Activated naive CD8-positive, alpha-beta T cell treated with anti-CD3 and anti-CD28 coated beads for 36 hours (primary cell): ENCODE measurements around the gene MR1. TPM values are rescaled to one million over a fixed set of nuclear protein-coding genes. Genes with fewer than 3 reads are reported as not detected.

ENCODE experiments used
- DNase-seq: peaks from one replicate; pipeline ENCODE4 v3.0.0; 2021
- H3K27ac Mint-ChIP-seq: one replicate; pipeline ENCODE4 v1.8.0; 2022; ENCODE audit warnings: mild to moderate bottlenecking, moderate library complexity, mixed read lengths
- H3K27me3 Mint-ChIP-seq: one replicate; pipeline ENCODE4 v1.8.0; 2022; ENCODE audit warnings: mild to moderate bottlenecking, mixed read lengths
- H3K36me3 Mint-ChIP-seq: one replicate; pipeline ENCODE4 v1.8.0; 2021; ENCODE audit warnings: mild to moderate bottlenecking, mixed read lengths
- H3K4me1 Mint-ChIP-seq: one replicate; pipeline ENCODE4 v1.8.0; 2021; ENCODE audit warnings: mixed read lengths
- H3K4me3 Mint-ChIP-seq: one replicate; pipeline ENCODE4 v1.8.0; 2022; ENCODE audit warnings: mild to moderate bottlenecking, moderate library complexity, mixed read lengths
- H3K9me3 Mint-ChIP-seq: one replicate; pipeline ENCODE4 v1.8.0; 2022; ENCODE audit warnings: mixed read lengths
- total RNA-seq, 2 experiments: library from RNA; stranded (reverse); gene quantifications; one replicate each; pipeline ENCODE4 v1.2.3, GENCODE V29; 2021

Gene MR1
- total RNA-seq, 2 experiments from 2014 or later: 14.5 to 15.5 TPM

DNA sequence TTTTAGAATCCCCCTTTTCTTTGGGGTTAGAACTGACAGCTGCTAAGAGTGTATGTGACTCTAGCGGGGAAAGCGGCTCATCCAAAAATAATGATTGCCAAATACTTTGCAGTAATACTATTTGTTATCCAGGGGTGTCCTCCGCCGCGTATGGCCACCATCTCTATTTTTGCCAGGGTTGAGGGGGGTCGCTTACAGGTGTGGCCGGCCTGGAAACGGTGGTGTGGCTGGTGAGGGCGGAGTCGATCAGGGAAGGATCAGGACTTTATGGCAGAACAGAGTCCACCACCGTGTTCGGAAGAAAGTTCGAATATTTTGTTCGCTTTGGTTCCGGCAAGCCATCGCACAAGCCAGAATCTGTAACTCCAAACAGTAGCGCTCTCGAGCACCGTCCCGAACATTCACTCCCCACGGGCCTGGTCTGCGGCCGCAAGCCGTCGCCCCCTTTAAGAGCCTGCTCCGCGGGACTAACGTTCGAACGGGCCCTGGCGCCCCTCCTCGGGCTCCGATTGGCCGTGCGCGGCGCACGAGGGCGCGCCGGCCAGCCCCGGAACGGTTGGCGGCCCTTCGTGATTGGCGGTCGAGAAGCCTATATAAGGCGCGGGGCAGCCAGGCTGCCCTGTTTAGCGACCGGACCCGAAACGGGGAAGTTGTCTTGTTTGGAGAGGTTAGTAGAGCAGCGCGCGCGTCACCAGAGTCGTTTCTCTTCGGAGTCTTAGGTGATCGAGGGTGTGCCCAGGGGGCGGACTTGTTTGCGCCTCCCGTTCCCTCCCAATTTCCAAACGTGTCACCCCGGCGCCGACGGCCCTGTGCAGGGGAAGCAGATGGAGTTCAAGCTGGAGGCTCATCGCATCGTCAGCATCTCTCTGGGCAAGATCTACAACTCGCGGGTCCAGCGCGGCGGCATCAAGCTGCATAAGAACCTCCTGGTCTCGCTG is 54.6 kb downstream of the MR1 start, which contains the start of gene IER5:
TSS of gene IER5 (plus strand) at position 622 of the 938 bp plus-strand sequence. CDS start at position 825, 203 bp downstream.
- peak; percentile 95 for DNase-seq
- H3K36me3 Mint-ChIP-seq: peaks cover 41% of the 10 kb centered on the region
- no peaks in the 10 kb centered on the region for H3K9me3 Mint-ChIP-seq
- peak within 1 kb of the TSS; percentile 99 for H3K27ac Mint-ChIP-seq
- H3K27me3 Mint-ChIP-seq: no peaks in the 10 kb centered on the region
- H3K4me1 Mint-ChIP-seq: peaks cover 48% of the 10 kb centered on the region
- H3K4me3 Mint-ChIP-seq: peak within 1 kb of the TSS; percentile 100

GRCh38 chr1:181089017-181089675 is 55.4 kb downstream of the MR1 start:
- no peaks in the 10 kb centered on the region for H3K27me3 Mint-ChIP-seq
- peak; percentile 51 for DNase-seq
- peaks cover 46% of the 10 kb centered on the region for H3K36me3 Mint-ChIP-seq
- peak overlapping the region; percentile 100 for H3K4me3 Mint-ChIP-seq
- no peaks in the 10 kb centered on the region for H3K9me3 Mint-ChIP-seq
- peaks cover 45% of the 10 kb centered on the region for H3K4me1 Mint-ChIP-seq
- peak overlapping the region; percentile 99 for H3K27ac Mint-ChIP-seq

DNA sequence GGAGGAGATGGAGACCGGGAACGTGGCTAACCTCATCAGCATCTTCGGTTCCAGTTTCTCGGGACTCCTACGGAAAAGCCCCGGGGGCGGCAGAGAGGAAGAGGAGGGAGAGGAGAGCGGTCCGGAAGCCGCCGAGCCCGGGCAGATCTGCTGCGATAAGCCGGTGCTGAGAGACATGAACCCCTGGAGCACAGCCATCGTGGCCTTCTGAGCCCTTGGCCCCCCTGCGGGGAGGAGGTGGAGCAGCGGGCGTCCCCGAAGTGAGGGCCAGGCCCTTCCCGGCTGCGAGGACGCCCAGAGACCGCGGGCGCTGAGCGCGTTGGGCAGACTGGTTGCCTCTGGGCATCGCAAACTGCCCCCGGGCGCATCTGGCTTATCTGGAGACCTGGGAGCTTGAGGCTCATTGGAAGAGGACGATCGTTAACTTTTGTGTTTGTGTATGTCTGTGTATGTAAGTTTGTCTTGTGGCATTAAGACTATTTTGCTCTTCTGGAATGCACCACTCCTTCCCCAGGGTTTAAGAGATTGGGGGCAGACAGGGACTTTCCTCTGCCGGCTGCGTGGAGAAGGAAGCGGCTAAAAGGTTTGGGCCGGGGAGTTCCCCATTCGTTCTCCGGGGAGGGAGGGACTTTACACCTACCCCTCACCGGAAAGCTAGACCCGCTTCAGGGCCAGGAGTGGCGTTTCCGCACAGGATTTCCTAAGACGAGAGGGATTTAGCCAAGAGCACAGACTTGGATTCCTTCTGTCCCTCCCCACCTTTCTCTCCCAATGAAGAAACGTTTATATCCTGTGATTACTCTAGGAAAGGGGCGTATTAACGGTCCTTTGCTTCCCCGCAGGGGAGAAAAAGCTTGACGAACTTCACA is 56.1 kb downstream of the MR1 start:
- H3K4me1 Mint-ChIP-seq: peaks cover 40% of the 10 kb centered on the region
- no peaks in the 10 kb centered on the region for H3K9me3 Mint-ChIP-seq
- H3K36me3 Mint-ChIP-seq: peaks cover 52% of the 10 kb centered on the region

DNA sequence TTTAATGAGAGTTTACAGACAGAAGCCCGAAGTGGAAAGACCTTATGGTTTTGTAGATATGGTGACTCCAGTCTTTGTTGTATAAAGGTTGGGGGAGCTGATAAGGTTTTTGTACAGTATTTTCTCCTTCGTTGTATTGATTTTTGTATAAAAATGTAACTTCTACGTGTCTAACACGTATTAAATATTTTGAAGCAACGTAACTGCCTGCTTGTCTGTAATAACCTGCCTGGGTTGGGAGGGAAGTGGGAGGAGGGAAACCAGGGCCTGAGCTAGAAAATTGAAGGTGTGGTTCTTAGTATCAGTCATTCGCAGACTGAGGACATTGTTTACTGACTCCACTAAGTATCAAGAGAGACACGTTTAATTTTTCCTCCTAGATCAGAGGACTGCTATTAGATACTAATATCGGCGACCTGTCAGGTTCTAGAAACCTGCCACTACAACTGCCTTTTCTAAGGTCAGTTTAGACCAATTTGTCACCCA is 56.9 kb downstream of the MR1 start:
- peaks cover 42% of the 10 kb centered on the region for H3K4me1 Mint-ChIP-seq
- H3K36me3 Mint-ChIP-seq: peaks cover 57% of the 10 kb centered on the region
- H3K9me3 Mint-ChIP-seq: no peaks in the 10 kb centered on the region
- H3K4me3 Mint-ChIP-seq: peak overlapping the region; percentile 100
- no peaks in the 10 kb centered on the region for H3K27me3 Mint-ChIP-seq
- DNase-seq: peak; percentile 44
- H3K27ac Mint-ChIP-seq: peak overlapping the region; percentile 99

More for the DNA sequence above, 56.1 kb downstream of the MR1 start:
- Mint-ChIP-seq H3K27me3 (no peaks in the 10 kb centered on the region), H3K27ac (peak overlapping the region; percentile 99), H3K4me3 (peak overlapping the region; percentile 100)
- DNase-seq: peak; percentile 79

GRCh38 chr1:181091309-181092040 is 57.7 kb downstream of the MR1 start:
- peak overlapping the region; percentile 100 for H3K4me3 Mint-ChIP-seq
- H3K27ac Mint-ChIP-seq: peak overlapping the region; percentile 99
- H3K27me3 Mint-ChIP-seq: no peaks in the 10 kb centered on the region
- no peak for DNase-seq
- H3K36me3 Mint-ChIP-seq: peaks cover 57% of the 10 kb centered on the region
- no peaks in the 10 kb centered on the region for H3K9me3 Mint-ChIP-seq
- peaks cover 47% of the 10 kb centered on the region for H3K4me1 Mint-ChIP-seq

- H3K27me3 Mint-ChIP-seq: no peaks in the 10 kb centered on the region
- peaks cover 57% of the 10 kb centered on the region for H3K36me3 Mint-ChIP-seq
- no peak overlapping the region for H3K27ac Mint-ChIP-seq
- no peaks in the 10 kb centered on the region for H3K9me3 Mint-ChIP-seq
- H3K4me3 Mint-ChIP-seq: peak overlapping the region; percentile 100
- DNase-seq: no peak
- H3K4me1 Mint-ChIP-seq: peaks cover 47% of the 10 kb centered on the region
These were observed 58.3 kb downstream of the MR1 start for GRCh38 chr1:181092056-181092455.

GRCh38 chr1:181092883-181093458 is 59.2 kb downstream of the MR1 start:
- H3K4me1 Mint-ChIP-seq: peaks cover 47% of the 10 kb centered on the region
- no peak overlapping the region for H3K27ac Mint-ChIP-seq

GRCh38 chr1:181094416-181095212 is 60.8 kb downstream of the MR1 start:
- H3K9me3 Mint-ChIP-seq: no peaks in the 10 kb centered on the region
- no peaks in the 10 kb centered on the region for H3K27me3 Mint-ChIP-seq
- H3K4me1 Mint-ChIP-seq: peaks cover 59% of the 10 kb centered on the region
- DNase-seq: no peak
- peaks cover 51% of the 10 kb centered on the region for H3K36me3 Mint-ChIP-seq
- H3K27ac Mint-ChIP-seq: no peak overlapping the region
- no peak overlapping the region for H3K4me3 Mint-ChIP-seq

More at GRCh38 chr1:181092883-181093458, 59.2 kb downstream of the MR1 start:
- Mint-ChIP-seq H3K27me3 (no peaks in the 10 kb centered on the region), H3K4me3 (peak overlapping the region; percentile 44), H3K36me3 (peaks cover 57% of the 10 kb centered on the region), H3K9me3 (no peaks in the 10 kb centered on the region)
- no peak for DNase-seq

DNA sequence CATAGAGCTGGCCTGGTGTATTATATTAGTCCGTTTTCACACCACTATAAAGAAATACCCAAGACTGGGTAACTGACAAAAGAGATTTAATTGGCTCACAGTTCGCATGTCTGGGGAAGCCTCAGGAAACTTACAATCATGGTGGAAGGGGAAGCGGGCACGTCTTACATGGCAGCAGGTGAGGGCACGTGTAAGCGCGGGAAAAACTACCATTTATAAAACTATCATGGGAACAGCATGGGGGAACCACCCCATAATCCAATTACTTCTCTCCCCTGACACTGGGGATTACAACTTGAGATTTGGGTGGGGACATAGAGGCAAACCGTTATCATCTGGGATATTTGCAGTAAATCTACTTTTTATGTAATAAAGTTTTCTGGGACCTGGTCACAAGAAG is 61.5 kb downstream of the MR1 start:
- no peak overlapping the region for H3K4me3 Mint-ChIP-seq
- no peak overlapping the region for H3K27ac Mint-ChIP-seq
- peaks cover 66% of the 10 kb centered on the region for H3K4me1 Mint-ChIP-seq

DNA sequence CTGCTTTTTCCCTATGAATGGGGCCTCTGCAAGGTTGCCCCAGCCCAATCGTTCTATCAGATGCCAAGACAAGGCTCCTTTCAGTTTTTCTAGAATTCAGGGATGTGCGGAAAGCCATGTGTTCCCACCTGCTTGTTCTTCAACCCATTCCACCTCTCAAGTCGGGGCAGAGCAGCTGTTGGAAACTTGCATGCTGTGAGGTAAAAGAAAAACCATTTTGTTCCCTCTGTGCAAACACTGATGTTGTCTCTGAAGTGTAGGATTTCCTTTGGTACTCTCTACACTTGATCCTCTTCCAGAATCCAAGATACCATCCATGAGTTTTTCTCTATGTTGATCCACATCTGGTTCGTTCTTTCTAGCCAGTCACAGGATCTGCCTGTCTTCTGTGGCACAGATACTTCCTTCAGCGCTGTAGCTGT is 62.0 kb downstream of the MR1 start:
- Mint-ChIP-seq H3K36me3 (peaks cover 39% of the 10 kb centered on the region), H3K9me3 (peaks cover 2% of the 10 kb centered on the region), H3K4me1 (peaks cover 69% of the 10 kb centered on the region), H3K27me3 (no peaks in the 10 kb centered on the region), H3K4me3 (no peak overlapping the region), H3K27ac (no peak overlapping the region)
- DNase-seq: no peak

More for the DNA sequence above, 61.5 kb downstream of the MR1 start:
- no peak for DNase-seq
- Mint-ChIP-seq H3K9me3 (no peaks in the 10 kb centered on the region), H3K27me3 (no peaks in the 10 kb centered on the region), H3K36me3 (peaks cover 44% of the 10 kb centered on the region)

DNA sequence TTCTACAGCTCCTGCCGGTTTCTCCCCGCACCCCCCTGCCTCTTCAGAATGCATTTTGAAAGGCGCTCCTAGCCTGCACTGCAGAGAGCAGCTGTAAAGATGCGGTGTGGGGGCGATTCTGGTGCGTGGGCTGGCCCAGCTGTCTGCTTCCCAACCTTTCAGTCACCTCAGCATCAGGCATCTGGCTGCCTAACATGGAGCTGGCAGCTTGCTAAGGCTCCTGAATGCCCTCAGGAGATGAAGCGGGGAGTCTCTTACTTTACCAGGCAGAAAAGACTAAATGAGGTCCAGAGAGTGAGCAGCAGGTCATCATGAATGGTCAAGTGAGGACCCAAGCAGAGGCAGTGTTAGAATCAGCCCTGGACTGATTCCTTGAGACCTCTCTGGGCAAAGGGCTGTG is 63.5 kb downstream of the MR1 start:
- peaks cover 3% of the 10 kb centered on the region for H3K9me3 Mint-ChIP-seq
- peaks cover 26% of the 10 kb centered on the region for H3K36me3 Mint-ChIP-seq
- H3K27ac Mint-ChIP-seq: no peak overlapping the region
- H3K4me1 Mint-ChIP-seq: peaks cover 70% of the 10 kb centered on the region
- no peak for DNase-seq
- no peak overlapping the region for H3K4me3 Mint-ChIP-seq
- H3K27me3 Mint-ChIP-seq: no peaks in the 10 kb centered on the region

- Mint-ChIP-seq H3K27me3 (no peaks in the 10 kb centered on the region), H3K27ac (peak overlapping the region; percentile 95), H3K9me3 (peaks cover 3% of the 10 kb centered on the region), H3K4me1 (peaks cover 77% of the 10 kb centered on the region), H3K36me3 (peaks cover 8% of the 10 kb centered on the region), H3K4me3 (peak overlapping the region; percentile 68)
- peak; percentile 42 for DNase-seq
These were observed 65.6 kb downstream of the MR1 start for GRCh38 chr1:181099152-181100014.
